Measurements from ENCODE around the gene ADCY5. TPM values are rescaled to one million over a fixed set of nuclear protein-coding genes. Genes with fewer than 3 reads are reported as not detected.

Gene ADCY5
- total RNA-seq, 3 donors from 2014 or later = 0.05 to 0.13 TPM; not detected in 1

DNA sequence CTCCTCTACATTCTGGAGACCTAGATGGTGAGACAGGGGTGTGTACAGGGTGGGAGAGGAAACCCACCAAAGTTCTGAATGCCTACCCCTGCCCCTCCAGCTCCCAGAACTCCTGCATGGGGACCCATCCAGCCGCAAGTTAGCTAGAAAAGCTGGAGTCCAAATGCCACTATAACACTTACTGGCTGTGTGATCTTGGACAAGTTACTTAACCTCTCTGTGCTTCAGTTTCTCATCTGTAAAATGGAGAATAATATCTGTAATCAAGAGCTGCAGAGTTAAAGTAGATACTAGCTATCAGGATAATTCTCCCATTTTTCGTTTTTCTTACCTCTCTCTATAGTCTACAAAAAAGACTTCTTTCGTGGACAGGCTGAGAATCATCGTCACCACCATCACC, 63.4 kb downstream of the ADCY5 start:
- ATAC-seq = no peak
- H3K27me3 Mint-ChIP-seq (ENCODE audit: low read depth) = peaks cover 29% of the 10 kb centered on the region
- H3K4me1 Mint-ChIP-seq (ENCODE audit: low read depth) = no peaks in the 10 kb centered on the region

GRCh38 chr3:123385001-123385401, 63.9 kb downstream of the ADCY5 start:
- Mint-ChIP-seq H3K4me1 (ENCODE audit: low read depth) (no peaks in the 10 kb centered on the region), H3K27me3 (ENCODE audit: low read depth) (peaks cover 29% of the 10 kb centered on the region), H3K9me3 (no peaks in the 10 kb centered on the region), H3K4me3 (no peak overlapping the region), H3K36me3 (ENCODE audit: insufficient read depth) (no peaks in the 10 kb centered on the region)
- no peak for ATAC-seq
- DNase-seq = no peak

More for the DNA sequence above, 63.4 kb downstream of the ADCY5 start:
- Mint-ChIP-seq H3K4me3 (no peak overlapping the region), H3K9me3 (no peaks in the 10 kb centered on the region), H3K36me3 (ENCODE audit: insufficient read depth) (no peaks in the 10 kb centered on the region)
- DNase-seq = no peak

DNA sequence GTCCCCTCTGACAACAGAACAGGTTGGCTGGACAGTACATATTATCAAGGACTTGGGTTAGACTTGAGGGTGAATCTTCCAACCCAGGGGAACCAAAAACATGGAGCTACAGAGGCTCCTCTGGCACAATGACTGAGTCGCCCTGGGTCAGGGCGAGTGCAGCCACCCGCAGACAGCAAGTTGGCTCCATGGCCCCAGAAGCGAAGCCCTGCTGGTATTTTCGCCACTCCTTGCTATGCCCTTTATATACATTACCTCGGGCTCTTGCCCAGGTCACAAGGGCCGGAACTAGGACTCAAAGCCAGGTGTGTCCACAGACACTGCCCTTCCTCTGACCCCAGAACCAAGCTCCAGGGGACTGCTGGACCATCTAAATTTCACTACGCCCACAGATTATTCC, 64.6 kb downstream of the ADCY5 start:
- DNase-seq = no peak
- no peak for ATAC-seq
- Mint-ChIP-seq H3K4me3 (no peak overlapping the region), H3K36me3 (ENCODE audit: insufficient read depth) (no peaks in the 10 kb centered on the region), H3K9me3 (no peaks in the 10 kb centered on the region), H3K4me1 (ENCODE audit: low read depth) (no peaks in the 10 kb centered on the region), H3K27me3 (ENCODE audit: low read depth) (peaks cover 29% of the 10 kb centered on the region)

DNA sequence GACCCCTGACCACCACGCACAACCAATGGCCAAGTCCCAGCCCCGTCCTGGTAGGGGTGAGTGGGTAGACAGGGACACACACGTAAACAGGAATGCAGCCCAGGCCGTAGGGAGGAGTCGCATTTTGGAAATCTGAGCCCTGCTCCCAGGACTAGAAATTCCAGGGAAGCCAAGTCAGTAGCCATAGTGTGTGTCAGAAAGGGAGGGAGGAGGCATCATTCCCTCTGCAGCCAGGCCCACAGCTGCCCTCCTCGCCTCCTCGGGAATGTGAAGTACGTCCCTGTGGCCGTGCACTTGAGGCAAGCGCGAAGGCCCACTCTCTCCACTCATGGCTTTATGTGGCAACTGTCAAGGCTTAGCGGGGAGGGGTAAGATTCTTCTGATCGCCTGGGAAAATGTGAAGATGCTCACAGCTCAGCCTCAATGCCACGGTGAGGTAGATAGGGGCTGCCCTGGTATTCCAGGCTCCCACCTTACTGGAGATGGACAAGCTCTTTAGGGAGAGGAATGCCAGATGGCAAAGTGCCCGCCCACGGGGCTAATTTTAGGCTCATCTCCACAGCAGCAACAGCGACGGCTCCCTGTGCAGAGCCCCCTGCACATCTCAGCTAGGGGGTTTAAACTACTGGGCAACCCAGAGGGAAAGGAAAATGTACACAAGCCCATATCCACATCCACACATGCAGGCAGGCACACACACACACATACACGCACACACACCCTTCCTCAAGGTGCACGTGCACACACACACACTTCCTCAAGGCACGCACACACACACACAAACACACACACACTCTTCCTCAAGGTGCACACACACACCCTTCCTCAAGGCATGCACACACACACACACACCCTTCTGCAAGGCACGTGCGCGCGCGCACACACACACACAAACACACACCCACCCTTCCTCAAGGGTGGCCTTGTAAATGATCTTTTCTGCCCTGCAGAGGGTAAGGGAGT, 65.5 kb downstream of the ADCY5 start:
- Mint-ChIP-seq H3K4me1 (ENCODE audit: low read depth) (no peaks in the 10 kb centered on the region), H3K4me3 (no peak overlapping the region), H3K36me3 (ENCODE audit: insufficient read depth) (no peaks in the 10 kb centered on the region)

DNA sequence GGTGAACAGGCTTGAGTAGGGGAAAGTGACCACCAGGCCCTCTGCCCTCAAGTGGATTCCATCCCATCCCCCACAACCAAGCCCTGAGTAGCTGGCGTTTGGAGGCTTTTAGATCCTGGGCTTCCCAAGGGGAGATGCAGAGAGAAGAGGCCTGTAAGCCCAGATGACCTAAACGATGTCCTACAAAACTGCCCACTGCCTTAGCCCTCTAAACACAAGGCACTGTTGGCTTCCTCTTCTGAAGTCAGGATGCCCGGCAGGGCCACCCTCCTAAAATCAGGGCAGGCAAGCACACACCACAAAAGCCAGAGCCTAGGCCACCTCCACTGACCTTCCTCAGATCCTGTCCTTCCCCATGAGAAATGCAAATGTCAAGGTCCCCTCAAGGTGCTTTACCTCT, 68.6 kb downstream of the ADCY5 start:
- Mint-ChIP-seq H3K36me3 (ENCODE audit: insufficient read depth) (no peaks in the 10 kb centered on the region), H3K27me3 (ENCODE audit: low read depth) (peaks cover 12% of the 10 kb centered on the region), H3K4me1 (ENCODE audit: low read depth) (no peaks in the 10 kb centered on the region), H3K9me3 (no peaks in the 10 kb centered on the region), H3K4me3 (no peak overlapping the region)
- no peak for DNase-seq
- no peak for ATAC-seq

More for the DNA sequence above, 65.5 kb downstream of the ADCY5 start:
- Mint-ChIP-seq H3K27me3 (ENCODE audit: low read depth) (peaks cover 26% of the 10 kb centered on the region), H3K9me3 (no peaks in the 10 kb centered on the region)
- ATAC-seq (no peak), DNase-seq (no peak)

DNA sequence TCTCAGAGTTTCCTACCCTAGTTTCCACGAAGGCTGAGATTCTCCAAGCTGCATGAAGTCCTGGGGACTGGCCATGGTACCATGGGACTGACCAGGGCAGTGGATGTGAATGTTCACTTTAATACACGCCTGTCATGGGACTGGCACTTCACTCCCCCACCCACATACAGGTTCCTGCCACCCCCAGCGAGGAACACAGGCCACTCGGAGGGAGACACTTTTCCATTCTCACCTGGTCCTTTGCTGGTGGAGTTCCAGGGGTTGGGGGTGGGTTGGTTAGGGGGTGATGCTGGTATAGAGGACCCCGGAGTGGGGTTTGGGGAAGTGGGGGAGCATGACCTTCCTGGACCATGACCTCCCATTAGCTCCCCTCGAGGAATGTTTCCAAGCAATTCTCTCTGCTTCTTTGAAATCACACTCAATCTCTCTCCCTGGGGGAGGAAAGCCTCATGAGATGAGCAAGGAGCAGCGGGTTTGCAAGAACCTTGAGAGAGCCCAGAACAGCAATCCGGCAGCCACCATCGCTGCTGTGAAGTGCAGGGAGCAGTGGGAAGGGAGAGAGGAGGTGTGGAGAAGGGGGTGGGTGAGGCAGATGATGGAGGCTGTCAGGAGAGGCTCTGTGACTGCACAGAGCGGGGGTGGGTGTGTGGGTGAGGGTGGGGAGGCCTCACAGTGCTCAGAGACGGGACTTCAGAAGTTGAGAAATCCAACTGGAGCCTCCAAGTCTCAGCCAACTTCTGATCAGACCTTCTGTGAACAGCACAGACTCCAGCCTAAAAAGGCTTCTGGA, 69.7 kb downstream of the ADCY5 start:
- Mint-ChIP-seq H3K9me3 (no peaks in the 10 kb centered on the region), H3K36me3 (ENCODE audit: insufficient read depth) (no peaks in the 10 kb centered on the region), H3K4me3 (no peak overlapping the region), H3K27me3 (ENCODE audit: low read depth) (peaks cover 3% of the 10 kb centered on the region), H3K4me1 (ENCODE audit: low read depth) (no peaks in the 10 kb centered on the region)
- no peak for ATAC-seq
- no peak for DNase-seq

DNA sequence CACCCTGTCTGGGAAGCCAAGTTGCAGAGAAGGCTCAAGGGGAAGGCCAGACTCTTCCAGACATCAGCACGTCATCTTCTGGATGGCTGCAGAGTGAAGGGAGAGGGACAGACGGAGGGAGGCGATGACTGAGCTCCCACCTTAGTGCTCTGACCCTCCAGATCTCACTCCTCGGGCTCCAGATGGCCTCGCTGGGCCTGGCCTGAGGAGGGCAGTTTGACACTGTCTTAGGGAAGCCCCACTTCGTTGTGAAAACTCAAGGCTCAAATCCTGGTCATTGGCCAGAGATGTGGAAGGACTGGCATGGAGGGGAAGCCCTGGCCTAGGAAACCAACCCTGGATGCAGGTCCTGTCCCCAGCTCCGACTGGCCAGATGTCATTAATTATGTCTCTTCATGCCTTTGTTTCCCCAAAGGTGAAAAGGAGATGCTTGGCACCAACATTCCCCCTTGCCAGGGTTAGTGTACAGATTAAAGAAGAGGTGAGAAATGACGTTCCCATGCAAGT, 70.4 kb downstream of the ADCY5 start:
- ATAC-seq (no peak), DNase-seq (no peak)
- no peaks in the 10 kb centered on the region for H3K9me3 Mint-ChIP-seq
- peaks cover 4% of the 10 kb centered on the region for H3K27me3 Mint-ChIP-seq (ENCODE audit: low read depth)
- no peaks in the 10 kb centered on the region for H3K4me1 Mint-ChIP-seq (ENCODE audit: low read depth)
- H3K36me3 Mint-ChIP-seq (ENCODE audit: insufficient read depth) = no peaks in the 10 kb centered on the region
- no peak overlapping the region for H3K4me3 Mint-ChIP-seq

- ATAC-seq = no peak
- no peak for DNase-seq
- peaks cover 4% of the 10 kb centered on the region for H3K27me3 Mint-ChIP-seq (ENCODE audit: low read depth)
- H3K9me3 Mint-ChIP-seq = no peaks in the 10 kb centered on the region
- no peak overlapping the region for H3K4me3 Mint-ChIP-seq
- H3K36me3 Mint-ChIP-seq (ENCODE audit: insufficient read depth) = no peaks in the 10 kb centered on the region
- no peaks in the 10 kb centered on the region for H3K4me1 Mint-ChIP-seq (ENCODE audit: low read depth)
Measured at GRCh38 chr3:123377243-123377740, 71.6 kb downstream of the ADCY5 start.

DNA sequence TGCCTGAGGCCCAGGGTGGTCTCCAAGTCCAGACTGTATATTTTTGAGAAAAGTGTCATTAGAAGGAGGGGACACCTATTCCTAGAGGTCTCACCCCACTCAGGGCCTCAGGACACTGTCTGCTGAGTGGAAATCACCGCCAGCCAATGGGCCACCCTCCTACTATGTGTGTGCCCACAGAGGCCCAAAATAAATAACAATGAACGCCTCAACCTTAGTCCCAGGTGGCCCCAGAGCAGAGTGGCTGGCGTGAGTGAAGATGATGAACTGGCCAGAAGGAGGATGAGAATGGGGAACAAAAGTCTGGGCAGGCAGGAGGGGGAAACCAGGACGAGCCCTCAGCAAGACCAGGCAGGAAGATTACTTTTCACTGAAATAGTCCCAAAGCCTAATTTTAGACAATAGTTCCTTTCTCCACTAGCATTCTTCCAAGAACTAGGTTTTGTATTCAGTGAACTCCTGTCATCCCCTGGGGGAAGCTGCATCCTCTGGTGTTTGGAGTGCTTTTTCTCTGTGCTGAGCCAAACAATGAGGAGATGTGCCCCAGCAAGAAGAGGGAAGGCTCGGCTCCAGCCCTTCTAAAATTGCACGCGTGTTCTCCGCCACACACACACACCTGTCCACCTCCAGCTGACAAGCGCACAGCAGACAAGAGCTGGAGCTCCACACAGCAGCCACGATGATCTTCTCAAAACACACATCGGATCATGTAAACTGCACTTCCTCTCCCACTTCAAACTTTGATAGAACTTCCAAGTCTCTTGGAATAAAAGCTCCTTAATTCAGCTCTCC, 72.2 kb downstream of the ADCY5 start:
- Mint-ChIP-seq H3K27me3 (ENCODE audit: low read depth) (peaks cover 4% of the 10 kb centered on the region), H3K36me3 (ENCODE audit: insufficient read depth) (no peaks in the 10 kb centered on the region), H3K4me1 (ENCODE audit: low read depth) (no peaks in the 10 kb centered on the region), H3K9me3 (no peaks in the 10 kb centered on the region), H3K4me3 (no peak overlapping the region)
- DNase-seq (no peak), ATAC-seq (no peak)

DNA sequence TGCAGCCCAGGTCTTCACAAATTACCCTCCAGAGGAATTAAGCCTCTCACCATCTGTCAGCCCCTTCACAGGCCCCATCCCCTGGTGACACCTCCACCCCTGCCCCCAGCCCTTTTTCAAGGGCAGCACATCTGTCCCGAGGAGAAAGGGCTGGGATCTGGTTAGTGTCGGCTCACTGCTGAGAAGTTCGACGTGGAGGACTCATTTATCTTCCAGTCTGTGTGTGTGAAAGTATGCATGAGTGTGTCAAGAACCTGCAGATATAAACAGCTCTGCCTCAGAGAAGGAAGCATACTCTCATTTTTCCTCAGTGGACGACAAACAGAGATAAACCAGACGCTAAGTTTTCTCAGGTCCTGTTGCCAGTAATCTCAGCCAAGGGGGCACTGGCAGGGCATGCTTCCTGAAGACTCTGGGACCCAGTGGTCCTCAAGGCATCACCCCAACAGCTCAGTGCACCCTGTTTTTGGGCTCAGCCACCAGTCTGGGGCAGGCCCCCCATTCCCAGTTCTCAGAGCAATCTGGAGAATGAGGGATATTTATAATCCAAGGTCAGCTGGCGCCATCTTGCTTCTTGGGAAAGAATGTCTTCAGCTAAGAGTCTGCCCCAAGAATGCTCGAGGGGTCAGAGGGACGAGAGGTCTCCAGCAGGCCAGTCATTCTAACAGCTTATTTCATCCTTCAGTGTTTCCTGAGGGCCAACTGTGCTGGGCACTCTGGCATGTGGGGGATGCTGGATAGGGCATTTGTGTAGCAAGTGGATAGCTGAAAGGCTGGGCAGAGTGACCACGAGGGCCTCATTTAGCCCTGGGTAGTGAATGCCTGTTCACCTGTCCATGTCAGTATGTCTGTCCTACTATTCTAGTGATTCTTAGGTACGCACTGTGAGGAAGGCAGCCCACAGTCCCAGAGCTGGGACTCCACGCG, 73.6 kb downstream of the ADCY5 start:
- Mint-ChIP-seq H3K4me1 (ENCODE audit: low read depth) (no peaks in the 10 kb centered on the region), H3K9me3 (no peaks in the 10 kb centered on the region), H3K27me3 (ENCODE audit: low read depth) (peaks cover 4% of the 10 kb centered on the region), H3K36me3 (ENCODE audit: insufficient read depth) (no peaks in the 10 kb centered on the region), H3K4me3 (no peak overlapping the region)
- no peak for ATAC-seq
- DNase-seq = no peak

DNA sequence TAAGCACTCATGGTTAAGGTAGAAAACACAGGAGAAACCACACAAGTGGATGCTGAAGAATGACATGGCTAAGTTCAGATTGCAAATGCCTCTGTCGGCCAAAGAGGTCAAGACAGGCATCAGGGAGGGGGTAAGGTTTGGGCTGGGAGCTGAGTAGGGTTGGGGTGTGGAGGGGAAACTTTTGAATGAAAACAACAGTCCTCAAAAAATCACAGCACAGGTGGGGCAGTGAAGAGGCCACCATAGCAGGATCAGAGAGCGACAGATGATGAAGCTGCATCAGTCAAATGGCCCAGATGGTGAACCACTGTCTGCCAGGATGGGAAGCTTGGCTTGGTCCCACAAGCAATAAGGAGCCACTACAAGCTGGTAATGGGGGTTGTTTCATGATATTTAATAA, 74.9 kb downstream of the ADCY5 start:
- ATAC-seq (no peak), DNase-seq (no peak)
- peaks cover 4% of the 10 kb centered on the region for H3K27me3 Mint-ChIP-seq (ENCODE audit: low read depth)
- no peaks in the 10 kb centered on the region for H3K36me3 Mint-ChIP-seq (ENCODE audit: insufficient read depth)
- no peak overlapping the region for H3K4me3 Mint-ChIP-seq
- no peaks in the 10 kb centered on the region for H3K9me3 Mint-ChIP-seq
- no peaks in the 10 kb centered on the region for H3K4me1 Mint-ChIP-seq (ENCODE audit: low read depth)

- DNase-seq (no peak), ATAC-seq (no peak)
- Mint-ChIP-seq H3K4me3 (no peak overlapping the region), H3K36me3 (ENCODE audit: insufficient read depth) (no peaks in the 10 kb centered on the region), H3K4me1 (ENCODE audit: low read depth) (no peaks in the 10 kb centered on the region), H3K27me3 (ENCODE audit: low read depth) (peaks cover 4% of the 10 kb centered on the region), H3K9me3 (no peaks in the 10 kb centered on the region)
Measured at GRCh38 chr3:123373474-123373987, 75.4 kb downstream of the ADCY5 start.

Data from activated T-cell treated with anti-CD3 and anti-CD28 coated beads, Interleukin-2, amount 50 U/mL, for 4 hours (primary cell).